Adipocyte (in vitro differentiated cells): ENCODE data around the gene ECE1.
A peak's percentile ranks its signal among the peaks of the same experiment; 100 is the strongest.
"Not testable (repeated sequence)": the region's sequence is repeated elsewhere in the genome, so short reads cannot be mapped to it uniquely, and the experiment has no call there.

ENCODE experiments used
- DNase-seq: peaks from one replicate; pipeline ENCODE4 v3.0.0-alpha.2; 2015; ENCODE audit warnings: low read depth
- H3K27me3 ChIP-seq: replicated peaks from 2 replicates; pipeline ENCODE4 v1.7.0; 2013; ENCODE audit warnings: mild to moderate bottlenecking, low read length, moderate library complexity; ENCODE audit not compliant: control insufficient read depth, insufficient read depth
- H3K36me3 ChIP-seq: 2 replicates; pipeline ENCODE4 v1.7.0; 2013; ENCODE audit warnings: low read length, mild to moderate bottlenecking, moderate library complexity; ENCODE audit not compliant: control insufficient read depth, insufficient read depth, severe bottlenecking
- H3K4me1 ChIP-seq: 2 replicates; pipeline ENCODE4 v1.7.0; 2013; ENCODE audit warnings: mild to moderate bottlenecking, low read length, moderate library complexity; ENCODE audit not compliant: control insufficient read depth, insufficient read depth
- H3K4me3 ChIP-seq: 2 replicates; pipeline ENCODE4 v1.7.0; 2013; ENCODE audit warnings: mild to moderate bottlenecking, low read length, moderate library complexity
- H3K9ac ChIP-seq: 2 replicates; pipeline ENCODE4 v1.7.0; 2013; ENCODE audit warnings: mild to moderate bottlenecking, low read length, moderate library complexity
- H3K9me3 ChIP-seq: 2 replicates; pipeline ENCODE4 v1.7.0; 2013; ENCODE audit warnings: mild to moderate bottlenecking, low read length, moderate library complexity; ENCODE audit not compliant: control insufficient read depth

The ECE1 gene

DNA sequence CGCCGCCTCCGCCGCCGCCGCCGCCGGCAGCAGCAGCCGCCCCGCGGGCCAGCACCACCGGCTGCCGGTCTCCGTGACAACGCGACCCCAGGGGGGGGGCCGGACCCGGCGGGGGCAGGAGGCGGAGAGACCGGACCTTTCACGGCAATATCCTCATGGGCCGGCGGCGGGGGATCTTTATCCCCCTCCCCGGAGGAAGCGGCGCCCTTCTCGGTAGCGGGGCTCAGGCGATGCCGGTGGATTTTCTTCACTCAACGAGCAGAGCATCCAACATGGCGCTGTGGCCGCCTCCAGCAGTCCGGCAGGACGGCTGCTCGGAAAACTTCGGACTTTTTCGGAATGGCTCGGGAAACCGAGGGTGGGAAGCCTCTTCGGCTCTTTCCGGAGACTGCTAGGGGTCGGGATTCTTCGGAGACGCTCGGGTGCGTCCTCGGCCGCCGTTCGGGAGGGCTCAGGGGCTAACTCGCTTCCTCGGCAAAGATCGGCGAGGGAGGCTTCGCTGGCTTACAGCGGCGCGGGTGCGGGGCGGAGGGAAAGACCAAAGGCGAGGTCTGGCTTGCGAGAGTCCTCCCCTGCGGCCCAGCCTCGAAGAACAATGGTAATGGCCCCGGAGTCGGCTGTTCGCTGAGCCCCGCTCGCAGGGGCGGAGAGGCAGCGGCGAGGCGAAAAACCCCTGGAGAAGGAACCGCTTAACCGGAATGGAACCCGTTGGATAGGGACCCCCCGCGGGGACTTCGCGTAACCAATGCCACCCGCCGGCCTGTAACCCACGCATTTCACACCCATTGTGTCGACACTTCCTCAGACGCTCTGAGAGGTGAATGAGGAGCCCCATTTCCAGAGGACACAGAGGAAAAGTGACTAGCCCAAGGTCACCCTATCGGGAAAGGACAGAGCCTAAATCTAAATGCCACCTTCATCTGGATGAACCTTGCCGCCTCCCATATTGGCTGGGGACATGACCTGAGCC lies 113.4 kb downstream of the ECE1 start, which contains the start of gene EIF4G3:
EIF4G3 (minus strand) TSS at position 312 of the 970 bp plus-strand sequence. CDS start 174,155 bp downstream, outside the sequence.
- Histone ChIP-seq H3K4me1 (peaks cover 14% of the 10 kb centered on the region), H3K9me3 (no peaks in the 10 kb centered on the region), H3K36me3 (no peaks in the 10 kb centered on the region), H3K9ac (peak within 1 kb of the TSS; percentile 96), H3K27me3 (no peaks in the 10 kb centered on the region), H3K4me3 (peak within 1 kb of the TSS; percentile 91)
- peak; percentile 100 for DNase-seq

DNA sequence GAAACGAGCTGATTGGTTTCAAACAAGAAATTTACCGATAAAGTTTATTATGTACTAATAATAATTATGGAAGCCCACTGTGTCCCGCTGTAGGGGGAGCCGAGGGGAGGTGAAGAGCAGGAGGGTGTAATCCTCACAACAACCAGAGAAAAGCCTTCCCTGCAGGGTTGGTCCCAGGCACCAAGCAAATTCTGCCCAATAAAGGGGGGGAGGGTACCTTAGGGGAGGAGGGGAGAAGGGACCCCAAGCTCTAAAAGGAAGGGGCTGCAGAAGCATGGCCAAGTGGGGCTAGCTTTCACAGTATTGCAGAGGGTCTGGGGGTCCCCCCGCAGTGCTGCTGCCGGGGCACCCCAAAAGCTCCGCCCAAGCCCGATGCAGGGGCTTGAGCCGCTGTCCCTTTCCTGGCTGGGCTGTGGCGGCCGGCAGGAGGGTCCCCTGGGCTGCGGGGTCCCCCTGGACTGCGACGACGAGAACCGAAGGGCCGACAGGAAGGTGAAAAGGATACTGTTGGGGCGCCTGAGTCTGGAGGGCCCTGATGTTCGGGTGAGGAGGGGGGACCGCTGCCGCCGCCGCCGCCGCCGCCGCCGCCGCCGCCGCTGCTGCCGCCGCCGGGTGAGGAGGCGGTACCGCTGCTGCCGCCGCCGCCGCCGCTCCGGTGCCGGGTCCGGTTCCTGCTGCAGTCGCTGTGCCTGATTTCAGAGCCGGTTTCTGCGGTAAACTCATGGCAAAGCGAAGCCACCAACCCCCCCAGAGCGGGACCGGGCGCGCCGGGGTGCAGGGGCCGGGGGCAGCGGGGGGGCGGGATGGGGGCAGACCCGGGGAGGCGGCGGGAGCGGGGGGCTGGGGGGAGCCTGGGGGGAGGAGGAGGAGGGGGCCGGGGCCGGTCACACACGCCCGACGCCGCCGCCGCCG lies 114.3 kb downstream of the ECE1 start:
- peaks cover 23% of the 10 kb centered on the region for H3K4me1 ChIP-seq
- H3K36me3 ChIP-seq: no peaks in the 10 kb centered on the region
- peak overlapping the region; percentile 96 for H3K9ac ChIP-seq
- H3K9me3 ChIP-seq: no peaks in the 10 kb centered on the region
- H3K27me3 ChIP-seq: no peaks in the 10 kb centered on the region
- peak overlapping the region; percentile 91 for H3K4me3 ChIP-seq
- DNase-seq: peak; percentile 63

- Histone ChIP-seq H3K9ac (peak overlapping the region; percentile 96), H3K27me3 (no peaks in the 10 kb centered on the region), H3K36me3 (peaks cover 2% of the 10 kb centered on the region), H3K4me1 (peaks cover 29% of the 10 kb centered on the region), H3K9me3 (no peaks in the 10 kb centered on the region), H3K4me3 (peak overlapping the region; percentile 91)
- DNase-seq: peak; percentile 63
These were observed 115.0 kb downstream of the ECE1 start for GRCh38 chr1:21175324-21175669.

DNA sequence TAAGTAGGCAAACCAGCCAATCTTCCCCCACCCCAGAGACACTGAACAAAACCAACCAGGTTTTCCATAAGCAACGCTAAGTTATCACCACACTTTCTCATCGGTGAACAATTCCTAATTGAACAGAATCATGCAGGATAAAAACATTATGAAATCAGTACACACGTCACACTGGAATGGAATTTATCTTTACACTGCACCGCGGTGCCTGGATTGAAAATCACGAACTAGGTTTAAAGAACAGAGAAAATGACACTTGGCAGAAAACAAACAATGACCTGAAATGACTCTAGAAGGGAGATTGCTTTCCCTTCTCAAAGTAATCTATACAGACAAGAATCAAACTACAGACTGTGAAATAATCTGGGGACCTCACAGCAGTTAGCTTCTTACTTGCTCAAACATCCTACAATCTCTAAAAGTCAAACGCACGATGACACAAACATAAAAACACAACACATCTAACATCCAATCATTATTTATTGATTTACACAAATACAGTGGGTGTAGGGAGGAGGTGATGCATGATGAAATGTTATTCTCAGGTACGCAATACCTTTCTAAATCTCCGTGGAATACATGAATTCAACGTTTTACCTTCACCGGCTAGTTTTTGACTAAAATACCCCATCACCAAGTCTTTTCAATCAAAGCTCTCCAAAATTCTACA lies 115.5 kb downstream of the ECE1 start:
- peak overlapping the region; percentile 96 for H3K9ac ChIP-seq
- peak; percentile 90 for DNase-seq
- peaks cover 31% of the 10 kb centered on the region for H3K4me1 ChIP-seq
- peaks cover 7% of the 10 kb centered on the region for H3K36me3 ChIP-seq
- no peaks in the 10 kb centered on the region for H3K27me3 ChIP-seq
- no peaks in the 10 kb centered on the region for H3K9me3 ChIP-seq
- H3K4me3 ChIP-seq: peak overlapping the region; percentile 91

DNA sequence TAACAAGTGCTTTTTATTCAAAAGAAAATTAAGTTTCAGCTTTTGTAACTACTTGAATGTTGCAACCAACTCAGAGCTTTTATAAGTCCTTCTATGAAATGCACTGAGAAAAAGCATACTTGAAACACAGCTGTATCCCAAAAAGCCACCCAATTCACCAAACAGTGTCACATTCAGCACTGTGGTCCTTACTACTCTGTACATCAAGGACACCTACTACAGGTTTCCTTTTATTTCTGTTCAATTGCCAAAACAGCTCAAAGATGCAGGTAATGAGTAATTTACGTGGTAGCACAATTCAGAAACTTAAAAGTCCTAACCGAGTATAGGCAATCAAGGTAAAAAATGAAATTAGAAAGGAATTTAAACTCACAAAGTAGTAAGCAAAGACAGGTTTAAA lies 116.0 kb downstream of the ECE1 start:
- Histone ChIP-seq H3K4me3 (peak overlapping the region; percentile 91), H3K9me3 (no peaks in the 10 kb centered on the region)

DNA sequence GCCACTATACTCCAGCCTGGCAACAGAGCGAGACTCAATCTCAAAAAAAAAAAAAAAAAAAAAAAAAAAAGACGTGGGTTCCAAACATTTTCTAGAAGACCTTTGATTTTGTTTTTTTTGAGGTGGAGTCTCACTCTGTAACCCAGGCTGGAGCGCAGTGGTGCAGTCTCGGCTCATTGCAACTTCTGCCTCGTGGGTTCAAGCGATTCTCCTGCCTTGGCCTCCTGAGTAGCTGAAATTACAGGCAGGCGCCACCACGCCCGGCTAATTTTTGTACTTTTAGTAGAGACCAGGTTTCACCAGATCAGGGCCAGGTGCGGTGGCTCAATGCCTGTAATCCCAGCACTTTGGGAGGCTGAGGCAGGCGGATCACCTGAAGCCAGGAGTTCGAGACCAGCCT lies 117.2 kb downstream of the ECE1 start:
- H3K4me3 ChIP-seq, DNase-seq: not testable (repeated sequence)

More for the DNA sequence above, 116.0 kb downstream of the ECE1 start:
- Histone ChIP-seq H3K9ac (peak overlapping the region; percentile 96), H3K27me3 (no peaks in the 10 kb centered on the region), H3K4me1 (peaks cover 31% of the 10 kb centered on the region), H3K36me3 (peaks cover 12% of the 10 kb centered on the region)
- peak; percentile 35 for DNase-seq

GRCh38 chr1:21170837-21171236 lies 119.4 kb downstream of the ECE1 start:
- H3K9me3 ChIP-seq, H3K27me3 ChIP-seq, H3K9ac ChIP-seq, H3K4me3 ChIP-seq: not testable (repeated sequence)
- H3K4me1 ChIP-seq: peaks cover 28% of the 10 kb centered on the region
- DNase-seq: peak; percentile 79
- H3K36me3 ChIP-seq: peaks cover 30% of the 10 kb centered on the region

More for the DNA sequence above, 117.2 kb downstream of the ECE1 start:
- Histone ChIP-seq H3K4me1 (peaks cover 31% of the 10 kb centered on the region), H3K36me3 (peaks cover 17% of the 10 kb centered on the region)
- not testable (repeated sequence) for H3K27me3 ChIP-seq, H3K9ac ChIP-seq, H3K9me3 ChIP-seq

- Histone ChIP-seq H3K36me3 (peaks cover 30% of the 10 kb centered on the region), H3K9ac (no peak overlapping the region), H3K27me3 (no peaks in the 10 kb centered on the region), H3K4me1 (peaks cover 32% of the 10 kb centered on the region), H3K4me3 (no peak overlapping the region), H3K9me3 (no peaks in the 10 kb centered on the region)
- no peak for DNase-seq
These were observed 121.8 kb downstream of the ECE1 start for GRCh38 chr1:21168444-21168843.
